ENCODE measurements around the gene BMP6. TPM values are rescaled to one million over a fixed set of nuclear protein-coding genes. Genes with fewer than 3 reads are reported as not detected.

The BMP6 gene
- total and polyA plus RNA-seq, 10 of the 15 experiments (the other 5 are each of a cell fraction or from before 2014, with no cell fraction given), result 0.02 to 0.15 (median 0.05) TPM; not detected in 5

- FAIRE-seq, result no peak
- 49% methylated on average over 9 of the region's 9 CpGs for whole genome bisulfite sequencing (ENCODE audit: insufficient coverage, insufficient replicate concordance, low lambda C conversion rate, missing lambda C conversion rate)
- no peak for DNase-seq (ENCODE audit: low read depth, low spot score)
- Histone ChIP-seq H3K27me3 (replicated peaks in 1 of 2; ENCODE audit: control insufficient read depth in 2 of 2, insufficient read depth in 2 of 2, low read length in 1 of 2) (no peaks in the 10 kb centered on the region), H3K9ac (ENCODE audit: control insufficient read depth, insufficient read depth, low read length) (no peak overlapping the region), H4K20me1 (ENCODE audit: control insufficient read depth, insufficient read depth) (no peaks in the 10 kb centered on the region), H2AFZ (ENCODE audit: control insufficient read depth, low read depth, low read length) (no peak overlapping the region), H3K9me3 (replicated peaks; ENCODE audit: control insufficient read depth, insufficient read depth, low read length) (no peaks in the 10 kb centered on the region), H3K79me2 (ENCODE audit: control insufficient read depth, insufficient read depth, low read length) (no peaks in the 10 kb centered on the region), H3K36me3 (ENCODE audit: control insufficient read depth in 2 of 2, insufficient read depth in 2 of 2, low read length in 1 of 2) (no peaks in the 10 kb centered on the region), H3K4me1 (ENCODE audit: control insufficient read depth, insufficient read depth, low read length) (no peaks in the 10 kb centered on the region), H3K4me3 (no peak overlapping the region), H3K27ac (ENCODE audit: control insufficient read depth, insufficient read depth) (no peak overlapping the region), H3K4me2 (ENCODE audit: control insufficient read depth, insufficient read depth) (no peak overlapping the region)
- no TSS peak for BruUV-seq (replicated peaks)
- CTCF ChIA-PET, result no interaction called here
- in situ Hi-C loops (cut with MboI), result no loop called here
- RAD21 ChIA-PET (ENCODE audit: unreplicated experiment), result no interaction called here
- POLR2A ChIA-PET, result no interaction called here
- intact Hi-C loops (cut with micrococcal nuclease; ENCODE audit: unreplicated experiment), result no loop called here
- no peak for ATAC-seq
- SMC1A ChIA-PET (ENCODE audit: uncharacterized antibody, unreplicated experiment), result no interaction called here
- TF ChIP-seq FOS (IDR thresholded peaks at IDR 0.05; ENCODE audit: borderline replicate concordance, extremely low read depth, insufficient read length) (no peak), ZBTB11 (CRISPR knock-in tag; IDR thresholded peaks at IDR 0.05) (no peak), ESRRA (IDR thresholded peaks at IDR 0.05; ENCODE audit: low read length) (no peak), RELB (IDR thresholded peaks at IDR 0.05; ENCODE audit: low read depth) (no peak), CTCF (IDR thresholded peaks at IDR 0.05 in 2 of 3, conservative IDR thresholded peaks at IDR 0.05 in 1 of 3; ENCODE audit: control insufficient read depth in 2 of 3, extremely low read depth in 1 of 3, insufficient read depth in 1 of 3, low read depth in 3 of 3, low read length in 3 of 3) (no peak)
Measured at GRCh38 chr6:7820288-7820835, 94.5 kb downstream of the BMP6 start.
